Ecto neural progenitor cell (in vitro differentiated cells): ENCODE measurements around the gene AEBP2.

Source experiments
- DNase-seq: peaks from one replicate; pipeline ENCODE4 v3.0.0-alpha.2; 2018; ENCODE audit warnings: low spot score

Gene AEBP2

GRCh38 chr12:19553175-19553574 is 113.9 kb downstream of the AEBP2 start:
- DNase-seq, result no peak

- DNase-seq, result no peak
Measured at GRCh38 chr12:19561411-19561961, 122.2 kb downstream of the AEBP2 start.
